Prostate gland (tissue), 2 donors: ENCODE results near the gene AANAT. TPM values are rescaled to one million over a fixed set of nuclear protein-coding genes. Genes with fewer than 3 reads are reported as not detected.

ENCODE experiments used
- DNase-seq: peaks from one replicate; pipeline ENCODE4 v3.0.0-alpha.2; 2019; ENCODE audit warnings: low spot score
- H3K27ac ChIP-seq, 2 donors: fragments of 200-600 bp; sonication (generic); 2 replicates each; pipeline ENCODE4 v1.5.1; 2017 to 2019
- H3K27me3 ChIP-seq: fragments of 200-600 bp; sonication (generic); replicated peaks from 2 replicates; pipeline ENCODE4 v1.5.1; 2019; ENCODE audit not compliant: insufficient read depth
- H3K36me3 ChIP-seq, 2 donors: fragments of 200-600 bp; sonication (generic); 1 replicate in 1 of 2; 2 replicates in 1 of 2; pipeline versions ENCODE4 v1.5.1 to v1.8.1; 2017 to 2019
- H3K4me1 ChIP-seq: fragments of 200-600 bp; sonication (generic); replicated peaks from 2 replicates; pipeline ENCODE4 v1.5.1; 2019
- H3K4me3 ChIP-seq, 2 donors: fragments of 200-600 bp; sonication (generic); 2 replicates each; pipeline ENCODE4 v1.5.1; 2017 to 2019
- H3K9me3 ChIP-seq: fragments of 200-600 bp; sonication (generic); 2 replicates; pipeline ENCODE4 v1.5.1; 2017
- POLR2A ChIP-seq: fragments of 450-650 bp; IDR thresholded peaks from one replicate; pipeline ENCODE4 v1.6.1; 2016; ENCODE audit warnings: antibody characterized with exemption, mild to moderate bottlenecking
- POLR2AphosphoS5 ChIP-seq: sonication (generic); formaldehyde crosslinking; IDR thresholded peaks from one replicate; pipeline ENCODE4 v1.6.1; 2017; ENCODE audit warnings: antibody characterized with exemption
- WGBS: methylation state at CpG from one replicate; pipeline ENCODE4 v1.1.5; 2018; 5-methylcytosine and 5-hydroxymethylcytosine counted together
- intact Hi-C: fragments of 100-400 bp; cut with DNase I; formaldehyde crosslinking; loops from one replicate; pipeline ENCODE4 v1.14.2; 2022
- total RNA-seq, 2 donors: library from RNA; depleted of rRNA; stranded (reverse); fragments of >200 nt; gene quantifications; one replicate each; pipeline ENCODE4 v1.1.0, GENCODE V29; 2016
- TF ChIP-seq, protein P1 (sequence below), 4 experiments: fragments of 200-600 bp in 2 of 4; fragments of 450-650 bp in 2 of 4; sonication (generic) in 2 of 4; IDR thresholded peaks; 1 replicate in 3 of 4; 2 replicates in 1 of 4; pipeline ENCODE4 v1.5.1; 2016 to 2019; ENCODE audit warnings: antibody characterized with exemption in 4 of 4, mild to moderate bottlenecking in 2 of 4, moderate library complexity in 2 of 4

The AANAT gene
- total RNA-seq, 2 donors from 2014 or later: not detected

DNA sequence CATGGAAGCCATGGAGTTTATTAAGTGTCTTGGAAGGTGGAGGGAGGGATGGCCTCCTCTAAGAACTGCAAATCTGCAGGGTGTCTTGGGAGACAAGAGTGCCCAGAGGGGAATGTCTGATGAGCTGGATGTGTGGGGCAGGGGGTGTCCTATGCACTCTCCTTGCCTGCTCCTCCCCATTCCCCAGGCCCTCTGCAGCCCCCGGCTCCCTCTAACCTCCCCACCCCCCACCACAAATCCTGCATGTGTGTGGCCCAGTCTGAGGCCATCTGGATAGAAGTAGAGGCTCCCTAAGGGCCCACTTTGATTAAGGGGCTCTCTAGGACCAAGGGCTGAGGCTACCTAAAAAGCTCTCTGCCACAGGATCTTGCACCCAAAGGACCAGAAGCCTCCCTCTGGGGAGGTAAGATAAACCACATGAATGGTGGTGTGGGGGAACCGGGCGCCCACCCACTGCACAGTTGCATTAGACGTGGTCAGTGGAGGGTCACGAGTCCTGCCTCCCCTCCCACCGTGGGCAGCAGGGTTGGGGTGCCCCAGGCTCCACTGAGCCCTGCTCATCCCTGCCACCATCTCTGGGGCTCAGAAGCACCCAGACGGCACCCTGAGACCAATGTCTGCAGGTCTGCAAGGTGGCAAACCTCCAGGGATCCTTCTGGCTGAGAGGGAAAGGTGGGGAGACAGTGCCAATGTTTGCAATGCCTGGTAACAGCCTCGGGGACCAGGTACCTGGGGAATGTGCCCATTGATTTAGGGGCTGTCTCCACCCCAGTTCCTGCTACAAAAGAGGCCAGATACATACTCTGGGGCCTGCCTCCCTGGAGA, 618 bp downstream of the AANAT start:
- TF ChIP-seq POLR2AphosphoS5 (no peak), POLR2A (no peak)
- TF ChIP-seq, protein P1, sequence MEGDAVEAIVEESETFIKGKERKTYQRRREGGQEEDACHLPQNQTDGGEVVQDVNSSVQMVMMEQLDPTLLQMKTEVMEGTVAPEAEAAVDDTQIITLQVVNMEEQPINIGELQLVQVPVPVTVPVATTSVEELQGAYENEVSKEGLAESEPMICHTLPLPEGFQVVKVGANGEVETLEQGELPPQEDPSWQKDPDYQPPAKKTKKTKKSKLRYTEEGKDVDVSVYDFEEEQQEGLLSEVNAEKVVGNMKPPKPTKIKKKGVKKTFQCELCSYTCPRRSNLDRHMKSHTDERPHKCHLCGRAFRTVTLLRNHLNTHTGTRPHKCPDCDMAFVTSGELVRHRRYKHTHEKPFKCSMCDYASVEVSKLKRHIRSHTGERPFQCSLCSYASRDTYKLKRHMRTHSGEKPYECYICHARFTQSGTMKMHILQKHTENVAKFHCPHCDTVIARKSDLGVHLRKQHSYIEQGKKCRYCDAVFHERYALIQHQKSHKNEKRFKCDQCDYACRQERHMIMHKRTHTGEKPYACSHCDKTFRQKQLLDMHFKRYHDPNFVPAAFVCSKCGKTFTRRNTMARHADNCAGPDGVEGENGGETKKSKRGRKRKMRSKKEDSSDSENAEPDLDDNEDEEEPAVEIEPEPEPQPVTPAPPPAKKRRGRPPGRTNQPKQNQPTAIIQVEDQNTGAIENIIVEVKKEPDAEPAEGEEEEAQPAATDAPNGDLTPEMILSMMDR (IDR thresholded peaks at IDR 0.05): no peak
- intact Hi-C loops: loop anchor here (2.0 kb wide), 1 partner anchor 39 kb away; no protein-coding TSS in a partner anchor
- no peak overlapping the region for H3K27ac ChIP-seq
- WGBS: 73% methylated on average over 8 of the region's 8 CpGs
- DNase-seq: no peak
- no peak overlapping the region for H3K4me3 ChIP-seq
- H3K4me1 ChIP-seq: no peaks in the 10 kb centered on the region
- H3K9me3 ChIP-seq: no peaks in the 10 kb centered on the region
- H3K27me3 ChIP-seq: no peaks in the 10 kb centered on the region
- H3K36me3 ChIP-seq: no peaks in the 10 kb centered on the region

DNA sequence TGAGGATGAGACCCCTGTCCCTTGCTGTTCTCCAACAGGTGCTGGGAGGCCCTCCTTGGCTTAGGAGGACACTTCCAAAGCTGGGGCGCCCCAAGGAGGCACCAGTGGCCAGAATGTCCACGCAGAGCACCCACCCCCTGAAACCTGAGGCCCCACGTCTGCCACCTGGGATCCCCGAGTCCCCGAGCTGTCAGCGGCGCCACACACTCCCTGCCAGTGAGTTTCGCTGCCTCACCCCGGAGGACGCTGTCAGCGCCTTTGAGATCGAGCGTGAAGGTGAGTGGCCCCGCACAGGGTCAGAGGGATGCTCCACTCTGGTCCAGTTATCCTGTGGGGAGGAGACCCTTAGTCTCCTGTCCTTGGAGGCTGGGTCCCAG, 1.2 kb downstream of the AANAT start:
- H3K4me1 ChIP-seq: no peaks in the 10 kb centered on the region
- H3K4me3 ChIP-seq: no peak overlapping the region
- H3K27me3 ChIP-seq: no peaks in the 10 kb centered on the region
- intact Hi-C loops: no loop called here
- H3K9me3 ChIP-seq: no peaks in the 10 kb centered on the region
- WGBS: 94% methylated on average over 13 of the region's 14 CpGs
- no peak for DNase-seq
- TF ChIP-seq, protein P1 (IDR thresholded peaks at IDR 0.05): no peak
- TF ChIP-seq POLR2AphosphoS5 (no peak), POLR2A (no peak)
- H3K36me3 ChIP-seq: no peaks in the 10 kb centered on the region
- H3K27ac ChIP-seq: no peak overlapping the region

DNA sequence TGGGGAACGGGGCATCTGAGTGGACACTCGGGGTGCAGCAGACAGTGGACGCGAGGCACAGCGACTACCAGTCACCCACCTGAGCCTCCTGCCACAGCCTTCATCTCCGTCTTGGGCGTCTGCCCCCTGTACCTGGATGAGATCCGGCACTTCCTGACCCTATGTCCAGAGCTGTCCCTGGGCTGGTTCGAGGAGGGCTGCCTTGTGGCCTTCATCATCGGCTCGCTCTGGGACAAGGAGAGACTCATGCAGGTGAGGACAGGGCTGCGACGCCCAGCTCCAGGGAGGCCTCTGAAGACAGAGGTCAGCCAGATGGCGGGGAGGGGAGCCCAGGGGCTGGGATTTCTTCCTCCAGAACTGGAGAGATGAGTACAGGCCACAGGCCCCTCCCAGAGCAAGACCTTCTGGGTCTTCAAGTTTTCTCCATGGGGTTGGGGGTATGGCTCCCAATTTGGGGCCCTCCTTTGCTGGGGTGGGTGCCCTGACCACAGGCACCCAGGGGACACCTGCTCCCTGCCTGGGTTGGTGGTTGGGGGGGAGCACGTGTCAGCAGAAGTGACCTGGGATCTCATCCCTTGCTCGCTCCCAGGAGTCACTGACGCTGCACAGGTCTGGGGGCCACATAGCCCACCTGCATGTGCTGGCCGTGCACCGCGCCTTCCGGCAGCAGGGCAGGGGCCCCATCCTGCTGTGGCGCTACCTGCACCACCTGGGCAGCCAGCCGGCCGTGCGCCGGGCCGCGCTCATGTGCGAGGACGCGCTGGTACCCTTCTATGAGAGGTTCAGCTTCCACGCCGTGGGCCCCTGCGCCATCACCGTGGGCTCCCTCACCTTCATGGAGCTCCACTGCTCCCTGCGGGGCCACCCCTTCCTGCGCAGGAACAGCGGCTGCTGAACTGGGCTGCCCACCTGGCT, 1.9 kb downstream of the AANAT start:
- no peaks in the 10 kb centered on the region for H3K27me3 ChIP-seq
- no peak for DNase-seq
- H3K36me3 ChIP-seq: no peaks in the 10 kb centered on the region
- intact Hi-C loops: no loop called here
- H3K27ac ChIP-seq: no peak overlapping the region
- no peak overlapping the region for H3K4me3 ChIP-seq
- TF ChIP-seq, protein P1 (IDR thresholded peaks at IDR 0.05): no peak
- no peak for TF ChIP-seq POLR2AphosphoS5
- TF ChIP-seq POLR2A: no peak
- 94% methylated on average over 38 of the region's 38 CpGs for WGBS
- H3K9me3 ChIP-seq: no peaks in the 10 kb centered on the region
- no peaks in the 10 kb centered on the region for H3K4me1 ChIP-seq

DNA sequence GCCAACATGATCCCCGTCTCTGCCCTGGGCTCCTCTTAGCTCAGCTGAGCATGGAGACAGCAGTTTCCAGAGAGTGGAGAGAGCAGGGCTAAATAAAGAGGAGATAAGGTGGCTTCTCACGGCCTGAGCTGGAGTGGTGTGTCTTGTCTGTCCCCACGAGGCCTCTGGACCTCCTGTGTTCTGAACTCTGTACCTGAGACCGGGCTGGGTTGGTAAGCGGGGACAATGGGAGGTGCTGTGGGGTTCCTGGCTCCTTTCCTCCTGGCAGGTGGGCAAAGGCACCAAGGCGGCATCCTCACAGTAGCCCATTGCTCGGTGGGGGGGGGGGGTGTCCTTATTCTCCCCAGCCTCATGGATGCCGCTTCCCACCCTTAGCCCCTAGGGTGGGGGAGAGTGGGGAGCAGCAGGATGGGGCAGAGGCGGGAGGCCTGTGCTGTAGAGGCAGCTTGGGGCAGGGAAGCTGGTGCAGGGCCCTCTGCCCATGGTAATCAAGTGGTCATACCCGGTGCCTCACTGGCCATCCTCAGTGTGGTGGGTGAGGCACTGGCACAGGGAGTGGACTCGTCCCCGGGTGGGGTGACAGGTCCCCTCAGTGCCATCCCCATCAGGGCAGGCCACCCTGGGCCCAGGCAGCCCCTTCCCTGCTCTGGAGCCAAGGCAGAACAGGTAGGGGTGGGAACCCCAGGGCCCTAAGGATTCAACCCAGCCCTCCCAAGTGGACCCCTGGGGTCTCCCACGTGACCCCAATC, 2.8 kb downstream of the AANAT start:
- WGBS: 84% methylated on average over 10 of the region's 13 CpGs
- intact Hi-C loops: no loop called here

More for the DNA sequence above, 2.8 kb downstream of the AANAT start:
- DNase-seq: no peak
- Histone ChIP-seq H3K9me3 (no peaks in the 10 kb centered on the region), H3K27me3 (no peaks in the 10 kb centered on the region), H3K36me3 (no peaks in the 10 kb centered on the region), H3K4me1 (no peaks in the 10 kb centered on the region), H3K27ac (no peak overlapping the region), H3K4me3 (no peak overlapping the region)
- TF ChIP-seq POLR2AphosphoS5 (no peak), POLR2A (no peak)
- TF ChIP-seq, protein P1 (IDR thresholded peaks at IDR 0.05): no peak
